Fibroblast of skin of left biceps (primary cell): Measurements from ENCODE around the gene AGXT2.
"Not testable (repeated sequence)": the region's sequence is repeated elsewhere in the genome, so short reads cannot be mapped to it uniquely, and the experiment has no call there.

ENCODE experiments used
- DNase-seq, 2 experiments: peaks; one replicate each; pipeline ENCODE4 v3.0.0-alpha.2; 2013; ENCODE audit warnings: low read depth in 2 of 2

Gene AGXT2

DNA sequence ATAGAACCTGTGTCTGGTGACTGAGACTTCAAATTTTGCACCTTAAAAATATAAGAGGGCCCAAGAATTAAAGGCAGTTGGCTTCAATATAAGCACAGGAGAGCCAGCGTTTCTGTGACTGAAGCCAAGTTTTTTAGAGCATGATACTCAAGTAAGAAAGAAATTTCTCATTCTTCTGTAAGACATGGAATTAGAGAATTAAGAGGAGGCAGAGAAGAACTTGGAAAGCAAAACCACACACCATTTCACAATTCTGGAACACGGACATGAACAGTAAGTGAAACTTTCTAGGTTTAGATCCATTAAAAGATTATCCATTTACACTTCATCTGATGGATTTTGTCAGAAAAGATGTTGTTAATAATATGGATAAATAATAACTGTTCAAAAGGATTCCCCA is 8.9 kb upstream of the AGXT2 start:
- no peak for DNase-seq

DNA sequence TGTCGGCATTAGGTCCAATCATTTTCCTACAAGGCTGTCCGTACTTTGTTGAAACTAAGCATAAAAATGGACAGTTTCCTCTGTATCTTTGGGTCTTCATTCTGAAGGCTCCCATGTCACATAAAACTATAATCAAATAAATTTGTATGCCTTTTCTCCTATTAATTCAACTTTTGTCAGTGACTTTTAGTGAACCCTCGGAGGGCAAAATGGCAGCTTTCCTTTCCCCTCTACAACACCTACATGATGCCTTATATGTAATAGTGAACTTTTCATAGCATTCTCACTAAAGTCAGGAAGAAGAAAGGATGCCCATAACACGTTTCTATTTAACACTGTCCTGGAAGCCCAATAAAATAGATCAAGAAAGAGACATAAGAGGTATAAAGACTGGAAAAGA is 5.1 kb upstream of the AGXT2 start:
- no peak for DNase-seq

DNA sequence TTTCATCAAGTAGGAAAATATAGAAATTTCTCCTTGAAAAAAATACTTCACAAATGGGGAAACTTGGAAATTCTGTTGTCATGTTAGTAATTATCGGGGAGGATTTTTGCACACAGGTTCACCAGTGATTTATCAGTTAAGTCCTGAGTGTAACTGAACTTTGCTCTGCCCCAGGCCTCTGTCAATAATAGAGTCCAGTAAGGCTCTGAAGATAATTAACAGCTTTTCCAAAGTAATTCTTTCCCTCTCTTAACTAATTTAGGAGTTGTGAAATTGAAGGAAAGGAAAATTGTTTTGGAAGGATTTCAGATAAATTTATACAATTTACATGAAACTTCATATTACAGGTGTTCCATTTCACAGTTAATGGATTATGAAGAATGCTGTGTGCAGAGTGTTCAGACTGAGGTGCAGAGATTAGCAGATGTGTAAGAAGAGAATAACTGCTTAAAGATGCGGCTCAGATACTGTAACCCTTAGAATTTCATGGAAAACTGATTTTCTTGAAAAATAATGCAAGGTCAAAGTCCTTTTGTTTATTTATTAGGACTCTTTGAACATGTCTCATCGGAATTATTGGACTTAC is 2.9 kb upstream of the AGXT2 start:
- DNase-seq, result no peak

DNA sequence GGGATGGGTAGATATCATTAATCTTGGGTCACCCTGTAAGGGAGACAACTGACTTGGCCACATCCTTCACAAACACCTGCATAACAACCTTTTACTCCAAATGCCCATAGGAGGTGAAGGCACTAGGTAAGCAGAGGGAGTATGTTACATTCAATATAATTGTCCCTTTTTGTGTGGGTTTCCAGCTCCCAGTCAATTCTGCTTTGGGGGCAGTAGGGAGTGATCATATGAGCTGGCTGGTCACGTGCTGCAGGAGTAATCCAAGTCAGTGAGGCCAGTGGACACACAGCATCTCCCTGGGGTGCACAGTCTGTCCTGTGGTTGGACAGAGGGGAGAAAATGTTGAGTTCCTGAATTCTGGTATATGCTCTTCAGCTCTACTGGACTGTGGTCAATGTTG is 1.2 kb upstream of the AGXT2 start:
- no peak for DNase-seq

DNA sequence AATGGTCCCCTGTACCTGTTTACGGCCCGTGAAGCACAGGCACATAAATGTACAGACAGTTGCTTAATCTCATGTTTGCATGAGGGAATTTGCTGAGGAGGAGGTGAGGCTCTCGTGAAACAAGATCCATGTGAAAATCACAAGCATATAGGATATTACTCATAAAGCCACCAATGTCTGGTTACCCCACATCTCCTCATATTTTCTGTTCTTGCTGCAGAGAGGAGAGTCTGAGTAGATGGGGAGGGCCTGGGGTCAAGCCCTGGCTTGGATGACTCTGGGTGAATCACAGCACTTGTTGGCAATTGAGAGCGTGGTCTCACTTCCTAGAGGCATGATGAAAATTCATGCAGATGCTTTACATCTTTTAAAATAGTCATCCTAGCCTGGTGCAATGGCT is 975 bp downstream of the AGXT2 start:
- peak; percentile 72 to 74 for DNase-seq

DNA sequence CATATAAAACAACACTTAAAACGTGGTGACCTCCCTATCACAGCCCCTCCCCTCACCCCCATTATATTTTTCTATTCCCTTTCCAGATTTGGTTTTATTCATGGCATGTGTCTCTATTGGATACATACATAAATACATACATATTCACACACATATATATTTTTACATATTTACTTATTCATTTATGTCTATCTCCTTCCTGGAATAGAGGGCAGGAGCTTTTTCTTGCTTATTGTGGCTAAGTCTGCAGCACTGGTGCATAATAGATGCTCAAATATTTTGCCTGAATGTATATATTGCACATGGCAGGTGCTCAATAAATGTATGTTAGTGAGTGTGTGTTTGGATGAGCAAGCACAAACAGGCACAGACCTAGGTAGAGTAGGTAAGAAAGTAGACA is 2.5 kb downstream of the AGXT2 start:
- no peak for DNase-seq

DNA sequence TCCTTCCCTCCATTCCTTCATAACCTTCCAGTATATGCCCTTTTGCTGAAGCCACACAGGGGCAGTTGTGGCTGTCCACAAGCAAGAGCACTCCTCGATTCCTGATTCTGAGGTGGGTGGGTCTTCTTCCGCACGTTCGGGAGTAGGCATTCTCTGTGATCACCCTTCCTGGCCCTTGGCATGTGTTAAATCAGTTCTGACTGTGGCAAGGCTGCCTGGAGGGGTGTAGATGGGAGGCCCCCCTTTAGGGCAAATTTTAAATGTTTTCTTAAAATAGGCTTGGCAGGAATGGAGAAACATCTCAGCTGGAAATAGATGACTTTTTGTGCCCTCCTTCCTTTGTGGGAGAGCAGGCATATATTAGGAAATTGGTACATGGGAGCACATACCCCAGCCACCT is 3.1 kb downstream of the AGXT2 start:
- no peak for DNase-seq

DNA sequence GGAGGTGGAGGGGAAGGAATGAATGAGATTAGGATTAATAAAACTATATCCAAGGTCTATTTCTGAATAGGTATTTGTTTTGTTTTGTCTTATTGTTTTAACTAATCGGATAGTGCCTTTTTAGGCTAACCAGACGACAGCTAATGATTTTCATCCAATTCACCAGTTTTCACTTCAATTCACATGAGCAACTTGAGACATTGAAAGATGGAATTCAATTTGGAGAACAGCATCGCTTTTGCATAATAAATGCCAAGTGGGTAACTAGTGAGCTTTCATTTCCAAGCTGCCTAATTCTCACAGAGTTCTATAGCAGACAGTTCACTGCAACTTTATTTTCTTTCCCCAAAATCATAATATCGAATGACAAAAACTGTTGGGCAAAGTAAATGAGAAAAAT is 5.0 kb downstream of the AGXT2 start:
- no peak for DNase-seq

DNA sequence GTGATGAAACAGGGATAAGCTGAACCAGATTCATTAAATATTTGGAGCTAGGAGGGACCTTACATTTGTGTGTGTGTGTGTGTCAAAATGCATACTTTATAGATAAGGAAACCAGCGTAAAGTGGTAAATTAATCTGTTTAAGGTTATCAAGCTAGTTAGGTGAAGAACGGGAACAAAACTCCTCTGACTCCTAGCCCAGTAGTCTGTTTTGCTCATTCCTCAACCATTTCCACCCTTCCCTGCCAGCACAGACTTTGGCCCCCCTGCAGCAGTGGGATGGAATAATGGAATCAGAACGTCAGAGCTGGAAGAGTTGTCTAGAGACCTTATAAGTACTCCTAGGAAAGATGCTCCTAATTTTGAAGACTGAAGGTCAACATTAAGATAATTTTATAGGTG is 6.5 kb downstream of the AGXT2 start:
- DNase-seq, result no peak

DNA sequence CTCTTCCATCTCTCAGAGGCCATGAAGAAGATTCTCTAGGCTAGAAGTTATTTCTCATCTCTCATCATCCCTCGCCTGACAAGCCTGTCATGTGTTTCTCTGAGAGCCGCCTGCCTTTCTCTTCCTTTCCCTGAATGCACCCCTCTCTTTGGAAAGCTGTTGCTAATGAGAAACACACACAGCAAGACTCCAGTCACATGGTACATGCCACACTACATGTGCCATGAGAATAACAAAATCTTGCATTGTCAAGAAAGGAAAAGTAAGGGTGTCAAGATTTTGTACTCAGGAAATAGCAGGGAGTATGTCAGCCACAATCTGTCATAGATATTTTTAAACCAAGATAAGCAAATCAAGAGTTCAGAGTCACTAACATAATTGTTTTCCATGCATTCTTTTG is 8.9 kb downstream of the AGXT2 start:
- no peak for DNase-seq

DNA sequence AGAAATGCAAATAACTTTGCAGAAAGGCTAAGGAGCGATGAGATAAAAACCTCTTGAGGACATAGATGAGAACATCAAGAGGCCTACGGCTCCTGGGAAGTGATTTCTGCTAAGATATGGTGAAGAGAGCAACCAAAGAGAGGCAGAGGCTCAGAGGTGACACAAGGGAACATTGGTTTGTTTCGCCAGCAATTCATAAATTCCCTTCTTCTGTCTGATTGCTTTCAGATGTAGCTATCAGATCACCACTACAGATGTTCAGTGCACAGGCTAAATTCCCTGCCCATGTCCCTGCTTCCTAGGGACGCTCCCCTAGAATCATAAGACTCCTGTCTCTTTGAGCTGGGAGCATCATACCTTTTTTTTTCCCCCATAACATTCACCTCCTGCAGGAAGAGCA is 11.2 kb downstream of the AGXT2 start:
- DNase-seq, result no peak

DNA sequence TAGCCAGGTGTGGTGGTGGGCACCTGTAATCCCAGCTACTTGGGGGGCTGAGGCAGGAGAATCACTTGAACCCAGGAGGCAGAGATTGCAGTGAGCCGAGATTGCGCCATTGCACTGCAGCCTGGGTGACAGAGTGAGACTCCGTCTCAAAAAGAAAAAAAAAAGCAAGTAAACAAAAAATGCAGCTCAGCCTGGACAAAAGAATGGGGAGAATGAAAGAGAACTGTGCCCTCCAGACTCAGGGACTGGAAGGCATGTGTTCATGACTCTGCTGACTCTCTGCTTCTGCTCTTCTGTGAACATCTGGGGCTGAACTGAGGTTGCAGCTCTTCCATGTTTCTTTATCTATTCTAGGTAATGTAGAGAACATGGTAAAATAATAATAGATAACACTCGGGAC is 11.8 kb downstream of the AGXT2 start:
- DNase-seq, result not testable (repeated sequence)

DNA sequence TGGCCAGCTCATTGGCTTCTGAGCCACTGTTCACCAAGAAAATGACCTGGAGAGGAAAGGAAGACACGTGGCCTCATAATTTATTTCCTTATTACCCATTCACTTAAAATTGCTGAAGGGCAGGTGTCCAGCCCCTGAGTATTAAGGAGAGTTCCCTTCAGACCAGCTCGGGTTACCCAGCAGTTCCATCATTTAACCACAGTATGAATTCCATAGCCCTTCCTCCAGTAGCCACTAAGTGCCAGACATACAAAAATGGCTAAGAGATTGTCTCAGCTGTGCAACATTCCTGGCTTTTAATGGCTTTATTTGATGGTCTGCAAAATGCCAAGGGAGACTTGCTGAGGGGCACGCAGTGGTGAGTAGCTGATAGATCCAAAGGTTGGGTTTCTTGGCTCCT is 12.5 kb downstream of the AGXT2 start:
- DNase-seq, result no peak

DNA sequence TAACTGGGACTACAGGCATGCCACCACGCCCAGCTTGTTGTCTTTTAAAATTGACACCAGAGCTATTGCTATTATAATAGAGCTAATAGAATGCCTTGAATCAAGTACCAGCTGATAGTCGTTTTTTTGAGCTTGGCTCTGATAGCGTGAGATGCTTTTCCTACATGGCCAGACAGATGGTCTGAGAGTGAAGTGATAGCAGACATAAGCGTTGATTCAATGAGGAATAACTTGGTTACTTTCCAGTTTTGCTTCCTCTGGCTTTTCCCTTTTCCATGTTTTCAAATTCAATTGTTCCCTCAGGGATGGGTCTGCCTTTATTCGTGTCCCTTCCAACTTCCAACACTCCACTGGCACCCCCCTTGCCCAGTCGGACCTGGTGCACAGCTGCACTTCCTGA is 15.4 kb downstream of the AGXT2 start:
- no peak for DNase-seq

DNA sequence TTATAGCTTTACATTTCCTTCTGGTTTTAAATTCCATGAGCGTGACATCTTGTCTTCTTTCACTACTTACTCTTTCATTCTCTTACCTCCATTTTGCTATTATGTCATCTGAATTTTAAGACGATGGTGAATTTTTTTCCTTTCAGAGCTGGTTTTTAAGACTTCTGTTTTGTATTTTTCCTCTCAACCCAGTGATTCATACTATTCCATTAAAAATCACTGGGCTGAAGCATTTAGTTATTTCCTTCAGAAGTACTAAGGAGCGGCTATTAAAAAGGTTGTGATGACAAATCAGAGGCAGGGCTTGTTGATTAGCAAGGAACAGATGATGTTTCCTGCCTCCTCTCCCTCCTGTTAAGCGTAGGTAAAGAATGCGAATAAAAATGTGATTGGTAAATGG is 16.5 kb downstream of the AGXT2 start:
- no peak for DNase-seq

DNA sequence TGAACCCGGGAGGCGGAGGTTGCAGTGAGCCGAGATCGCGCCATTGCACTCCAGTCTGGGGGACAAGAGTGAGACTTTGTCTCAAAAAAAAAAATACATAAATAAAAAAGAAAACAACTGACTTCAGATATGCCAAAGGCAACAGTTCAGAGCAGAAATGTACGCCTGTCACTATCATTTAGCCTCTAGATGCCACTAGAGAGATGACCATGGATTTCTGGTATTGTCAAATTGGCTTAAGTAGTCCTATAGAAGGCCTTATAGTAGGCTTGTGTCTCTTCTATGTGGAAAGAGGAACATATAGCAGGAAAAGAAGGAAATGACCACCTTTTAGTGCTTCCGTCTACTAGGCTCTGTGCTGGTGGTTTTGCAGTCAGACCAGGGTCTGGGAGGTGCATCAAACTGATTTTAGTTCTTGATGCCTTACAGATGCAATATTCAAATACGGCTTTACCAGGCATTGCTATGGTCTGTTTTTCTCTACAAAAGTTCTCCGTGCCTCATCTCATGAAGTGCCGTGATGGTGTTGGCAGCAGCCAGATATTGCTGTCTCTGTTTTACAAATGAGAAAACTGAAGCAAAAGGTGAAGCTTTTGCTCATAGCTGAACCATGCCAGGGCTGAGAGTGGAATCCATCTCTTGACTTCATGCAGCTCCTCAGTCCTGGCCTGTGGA is 17.2 kb downstream of the AGXT2 start:
- DNase-seq, result no peak

DNA sequence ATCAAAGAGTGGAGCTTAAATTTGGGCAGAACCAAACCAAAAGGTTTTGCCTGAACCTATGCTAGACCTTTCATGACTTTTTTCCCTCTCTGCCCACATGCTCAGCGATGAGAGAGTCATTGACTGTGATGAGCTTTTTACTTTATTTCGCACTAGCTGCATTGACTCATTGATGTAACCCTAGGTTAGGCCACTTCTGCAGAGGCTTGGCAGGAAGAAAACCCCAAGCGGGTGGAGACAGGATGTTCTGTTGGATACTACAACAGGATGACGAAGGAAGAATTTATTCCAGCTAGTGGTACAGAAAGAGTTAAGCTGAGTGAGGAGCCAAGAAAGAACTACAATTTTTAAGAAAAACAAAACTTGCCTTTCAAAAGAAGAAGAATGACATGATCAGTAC is 18.4 kb downstream of the AGXT2 start:
- no peak for DNase-seq

DNA sequence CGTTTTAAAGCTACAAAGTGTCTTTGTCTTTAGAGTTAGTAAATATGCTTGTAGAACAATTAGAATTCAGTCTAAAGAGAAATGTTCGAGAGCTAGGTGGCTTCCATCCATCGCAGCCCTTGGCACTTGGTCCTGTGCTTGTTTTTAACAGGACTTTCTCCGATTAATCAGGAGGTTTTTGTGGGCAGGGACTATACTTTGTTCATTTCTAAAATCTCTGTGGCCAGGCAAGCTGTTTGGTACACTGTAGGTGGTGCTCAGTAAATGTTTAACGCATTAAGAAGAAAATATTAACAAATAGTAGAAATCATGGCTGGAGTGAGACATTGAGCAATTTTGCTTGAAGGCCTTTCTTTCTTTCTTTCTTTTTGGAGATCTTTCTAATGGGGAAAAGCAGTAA is 20.8 kb downstream of the AGXT2 start:
- DNase-seq, result no peak

DNA sequence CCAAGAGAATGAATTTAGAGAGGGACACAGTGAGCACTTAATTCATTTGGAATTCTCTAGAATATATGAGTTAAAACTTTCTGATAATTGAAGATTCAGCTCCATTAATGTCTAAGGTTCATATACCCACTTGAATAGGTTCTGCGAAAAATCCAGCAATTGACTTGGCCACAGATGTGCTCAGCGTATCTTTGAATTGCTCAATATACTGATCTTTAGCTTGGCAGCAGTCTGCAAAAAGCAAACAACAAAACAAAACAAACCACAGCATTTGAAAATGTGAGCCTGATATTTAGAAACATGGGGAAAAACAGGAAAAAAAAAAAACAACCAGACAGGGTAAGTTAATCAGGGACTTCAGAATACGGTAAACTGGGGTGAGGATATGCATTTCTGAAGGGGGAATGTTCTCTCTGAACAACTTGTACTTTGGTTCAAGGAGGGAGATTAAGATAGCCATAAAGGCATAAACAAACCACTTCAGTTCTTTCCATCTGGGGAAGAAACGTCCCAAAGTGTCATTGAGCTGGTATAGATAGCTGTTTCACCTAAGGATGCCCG is 21.4 kb downstream of the AGXT2 start:
- DNase-seq, result no peak

DNA sequence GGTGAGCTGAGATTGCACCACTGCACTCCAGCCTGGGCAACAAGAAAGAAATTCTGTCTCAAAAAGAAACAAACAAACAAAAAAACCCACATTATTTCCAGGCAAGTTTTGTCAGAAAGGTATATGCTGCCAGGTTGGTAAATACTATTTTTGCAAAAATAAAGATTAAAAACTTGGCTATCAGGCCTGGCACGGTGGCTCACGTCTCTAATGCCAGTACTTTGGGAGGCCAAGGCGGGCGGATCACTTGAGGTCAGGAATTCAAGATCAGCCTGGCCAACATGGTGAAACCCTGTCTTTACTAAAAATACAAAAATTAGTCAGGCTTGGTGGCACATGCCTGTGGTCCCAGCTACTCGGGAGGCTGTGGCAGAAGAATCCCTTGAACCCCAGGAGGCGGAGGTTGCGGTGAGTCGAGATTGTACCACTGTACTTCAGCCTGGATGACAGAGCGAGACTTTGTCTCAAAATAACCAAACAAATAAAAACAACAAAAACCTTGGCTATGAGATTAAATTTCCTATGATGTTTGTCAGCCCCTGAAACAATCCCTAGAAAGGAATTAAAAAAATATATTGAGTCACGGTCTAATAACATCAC is 22.7 kb downstream of the AGXT2 start:
- DNase-seq, result no peak

DNA sequence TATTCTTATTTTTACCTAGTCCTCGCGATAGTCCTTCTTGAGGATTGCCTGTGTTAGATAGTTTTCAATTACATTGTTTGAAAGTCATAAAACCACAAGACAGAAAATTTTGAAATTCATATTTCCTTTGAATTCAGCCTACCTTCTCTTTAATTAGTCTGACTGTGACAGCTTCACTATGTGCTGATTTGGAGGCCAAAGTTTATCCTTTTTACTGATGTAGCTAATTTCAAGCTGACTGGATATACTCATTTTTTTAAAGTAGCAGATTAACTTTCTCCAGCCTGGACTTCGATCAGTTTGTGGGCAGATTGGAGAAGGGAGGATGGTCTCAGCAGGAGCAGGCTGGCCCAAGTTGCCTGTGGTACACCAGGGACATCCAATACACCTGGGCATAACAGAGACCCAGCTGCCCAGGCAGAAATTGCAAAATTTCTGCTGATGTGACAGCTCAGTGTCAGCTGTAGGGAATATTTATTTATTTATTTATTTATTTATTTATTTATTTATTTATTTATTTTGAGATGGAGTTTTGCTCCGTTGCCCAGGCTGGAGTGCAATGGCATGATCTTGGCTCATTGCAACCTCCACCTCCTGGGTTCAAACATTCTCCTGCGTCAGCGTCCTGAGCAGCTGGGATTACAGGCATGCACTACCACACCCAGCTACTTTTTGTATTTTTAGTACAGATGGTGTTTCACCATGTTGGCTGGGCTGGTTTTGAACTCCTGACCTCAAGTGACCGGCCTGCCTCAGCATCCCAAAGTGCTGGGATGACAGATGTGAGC is 24.2 kb downstream of the AGXT2 start:
- DNase-seq, result no peak

DNA sequence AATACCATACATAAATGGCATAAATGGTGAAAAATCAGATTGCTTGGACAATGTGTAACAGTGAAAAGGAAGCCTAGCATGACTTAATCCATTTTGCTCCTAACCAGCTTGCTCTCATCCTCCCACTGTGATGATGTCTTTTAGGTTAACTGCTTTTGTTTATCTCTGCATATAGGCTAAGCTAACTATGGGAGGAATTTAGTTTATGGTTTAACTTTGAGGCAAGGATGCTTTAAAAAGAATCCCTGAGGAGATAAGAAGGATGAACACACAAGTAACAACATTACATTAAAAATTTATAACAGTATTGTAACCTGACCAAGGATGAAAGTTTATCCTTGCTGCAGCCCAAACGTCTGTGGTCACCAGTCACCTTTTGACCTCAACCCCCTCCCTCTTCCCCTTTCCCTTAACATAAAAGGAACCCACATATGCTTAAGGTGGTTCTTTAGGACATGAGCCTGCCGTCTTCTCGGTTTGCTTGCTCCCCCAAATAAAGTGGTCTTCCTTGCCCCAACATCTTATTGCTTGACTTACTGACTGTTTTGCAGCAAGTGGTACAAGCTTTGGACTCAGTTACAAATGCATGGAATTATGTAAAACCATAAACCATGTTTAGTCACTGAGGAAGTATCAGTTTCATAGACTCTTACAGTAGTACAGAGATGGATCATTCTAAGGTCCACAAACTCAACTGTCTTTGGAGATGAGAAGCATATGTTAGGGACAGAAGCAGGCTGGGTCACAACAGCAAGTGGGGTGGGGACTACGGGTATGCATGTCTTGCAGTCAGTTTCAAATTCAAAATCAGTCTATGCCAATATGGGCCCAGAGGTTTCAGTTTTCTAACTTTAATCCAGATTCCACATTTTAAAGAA is 31.3 kb downstream of the AGXT2 start:
- no peak for DNase-seq
